ENCODE data around the gene HOPX. TPM values are rescaled to one million over a fixed set of nuclear protein-coding genes. Genes with fewer than 3 reads are reported as not detected.

Gene HOPX
- total RNA-seq, 1 donor, result 0.36 TPM

DNA sequence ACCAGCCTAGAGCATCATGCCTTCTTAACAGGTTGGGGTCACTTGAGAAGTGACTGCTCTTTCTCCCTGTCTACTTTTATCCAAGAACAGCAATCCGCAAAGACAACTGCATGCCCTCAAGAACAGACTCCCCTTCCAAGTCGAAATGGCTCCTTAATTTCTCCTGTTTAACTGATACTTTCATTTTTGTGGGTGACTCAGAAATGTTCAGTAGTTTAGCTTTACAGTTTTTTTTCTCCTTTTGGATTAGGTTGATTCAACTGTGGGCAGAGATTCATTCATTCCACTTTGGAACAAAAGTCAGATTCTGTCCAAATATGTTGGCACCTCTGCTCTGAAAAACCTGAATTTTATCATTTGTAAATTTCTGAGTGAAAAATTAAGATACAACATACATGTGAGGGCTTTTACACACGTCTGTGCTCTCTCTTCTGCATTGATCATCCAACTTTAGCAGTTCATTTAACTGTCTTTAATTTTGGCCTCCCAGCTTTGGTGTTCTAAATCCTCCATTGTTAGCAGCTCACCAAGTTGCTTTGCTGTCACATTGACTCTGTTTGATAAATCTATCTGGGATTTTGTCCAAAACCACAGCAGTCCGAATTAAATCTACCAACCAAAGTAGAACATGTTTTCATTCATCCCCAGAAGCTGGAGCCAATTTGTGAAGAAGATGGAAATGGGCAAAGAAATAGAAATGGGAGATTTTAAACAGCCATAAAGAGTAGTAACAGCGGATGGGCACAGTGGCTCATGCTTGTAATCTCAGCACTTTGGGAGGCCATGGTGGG is 50.0 kb downstream of the HOPX start:
- H3K4me3 ChIP-seq (ENCODE audit: low read depth, low read length), result no peak overlapping the region
- DNase-seq (ENCODE audit: low read depth), result peak; percentile 86
- TF ChIP-seq, protein P1, sequence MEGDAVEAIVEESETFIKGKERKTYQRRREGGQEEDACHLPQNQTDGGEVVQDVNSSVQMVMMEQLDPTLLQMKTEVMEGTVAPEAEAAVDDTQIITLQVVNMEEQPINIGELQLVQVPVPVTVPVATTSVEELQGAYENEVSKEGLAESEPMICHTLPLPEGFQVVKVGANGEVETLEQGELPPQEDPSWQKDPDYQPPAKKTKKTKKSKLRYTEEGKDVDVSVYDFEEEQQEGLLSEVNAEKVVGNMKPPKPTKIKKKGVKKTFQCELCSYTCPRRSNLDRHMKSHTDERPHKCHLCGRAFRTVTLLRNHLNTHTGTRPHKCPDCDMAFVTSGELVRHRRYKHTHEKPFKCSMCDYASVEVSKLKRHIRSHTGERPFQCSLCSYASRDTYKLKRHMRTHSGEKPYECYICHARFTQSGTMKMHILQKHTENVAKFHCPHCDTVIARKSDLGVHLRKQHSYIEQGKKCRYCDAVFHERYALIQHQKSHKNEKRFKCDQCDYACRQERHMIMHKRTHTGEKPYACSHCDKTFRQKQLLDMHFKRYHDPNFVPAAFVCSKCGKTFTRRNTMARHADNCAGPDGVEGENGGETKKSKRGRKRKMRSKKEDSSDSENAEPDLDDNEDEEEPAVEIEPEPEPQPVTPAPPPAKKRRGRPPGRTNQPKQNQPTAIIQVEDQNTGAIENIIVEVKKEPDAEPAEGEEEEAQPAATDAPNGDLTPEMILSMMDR (IDR thresholded peaks at IDR 0.05; ENCODE audit: insufficient read depth, low read length), result no peak

DNA sequence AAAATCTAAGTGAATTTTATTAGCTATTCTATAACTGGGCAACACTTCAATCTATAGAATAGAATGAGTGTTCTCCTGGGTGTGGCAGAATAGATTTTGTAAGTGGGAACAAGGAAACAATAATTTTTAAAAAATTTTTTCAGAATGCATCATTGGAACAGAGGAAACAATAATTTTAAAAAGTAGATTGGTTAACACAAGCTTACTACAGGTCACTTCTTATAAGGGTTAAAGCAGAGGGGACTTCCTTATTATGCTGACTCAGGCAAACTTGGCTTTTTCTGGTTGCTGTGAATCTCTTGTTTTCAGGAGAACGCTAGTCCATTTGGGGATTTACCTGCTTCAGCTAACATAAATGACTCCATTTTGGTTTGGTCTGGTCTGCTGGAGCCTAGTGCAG is 52.5 kb downstream of the HOPX start:
- TF ChIP-seq, protein P1 (IDR thresholded peaks at IDR 0.05; ENCODE audit: insufficient read depth, low read length), result no peak
- DNase-seq (ENCODE audit: low read depth), result no peak

DNA sequence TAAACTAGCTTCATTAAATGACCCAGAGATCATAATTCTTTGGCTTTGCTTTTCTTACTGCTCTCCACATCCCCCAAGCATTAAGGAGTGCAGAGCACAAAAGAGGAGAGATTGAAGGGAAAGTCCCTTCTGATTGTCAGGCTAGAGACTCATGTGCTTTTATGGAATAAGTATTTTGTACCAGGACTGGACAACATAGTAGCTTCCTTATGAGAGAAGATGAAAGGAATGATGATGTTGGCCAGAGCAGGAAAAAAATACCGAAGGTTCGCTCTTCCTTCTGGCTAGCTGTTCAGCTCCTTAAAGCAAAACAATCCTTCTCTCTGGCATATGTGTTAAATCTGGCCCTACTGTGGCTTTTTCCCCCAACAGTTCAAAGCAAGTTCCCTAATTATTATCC is 53.1 kb downstream of the HOPX start:
- TF ChIP-seq, protein P1 (IDR thresholded peaks at IDR 0.05; ENCODE audit: insufficient read depth, low read length), result no peak
- H3K4me3 ChIP-seq (ENCODE audit: low read depth, low read length), result no peak overlapping the region
- no peak for DNase-seq (ENCODE audit: low read depth)

More for the DNA sequence above, 52.5 kb downstream of the HOPX start:
- no peak overlapping the region for H3K4me3 ChIP-seq (ENCODE audit: low read depth, low read length)

DNA sequence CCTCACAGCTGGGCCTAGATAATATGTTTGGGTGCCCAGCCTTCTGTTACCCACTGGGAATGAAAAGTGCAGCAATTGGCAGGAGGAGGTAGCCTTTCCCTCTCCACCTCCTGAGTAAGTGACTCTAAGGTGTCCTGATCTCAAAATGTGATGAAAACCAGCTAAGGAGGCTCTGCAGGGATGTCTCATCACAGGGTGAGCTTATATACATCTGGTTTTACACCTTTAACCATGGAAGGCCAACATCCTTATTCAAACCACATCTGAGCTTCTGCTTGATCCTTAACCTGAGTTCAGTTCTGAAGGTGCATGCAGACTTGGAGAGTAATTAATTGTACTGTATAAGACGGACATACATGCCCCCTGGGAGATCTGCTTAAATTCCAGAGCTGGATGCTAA is 53.7 kb downstream of the HOPX start:
- no peak overlapping the region for H3K4me3 ChIP-seq (ENCODE audit: low read depth, low read length)
- DNase-seq (ENCODE audit: low read depth), result no peak
- TF ChIP-seq, protein P1 (IDR thresholded peaks at IDR 0.05; ENCODE audit: insufficient read depth, low read length), result no peak

DNA sequence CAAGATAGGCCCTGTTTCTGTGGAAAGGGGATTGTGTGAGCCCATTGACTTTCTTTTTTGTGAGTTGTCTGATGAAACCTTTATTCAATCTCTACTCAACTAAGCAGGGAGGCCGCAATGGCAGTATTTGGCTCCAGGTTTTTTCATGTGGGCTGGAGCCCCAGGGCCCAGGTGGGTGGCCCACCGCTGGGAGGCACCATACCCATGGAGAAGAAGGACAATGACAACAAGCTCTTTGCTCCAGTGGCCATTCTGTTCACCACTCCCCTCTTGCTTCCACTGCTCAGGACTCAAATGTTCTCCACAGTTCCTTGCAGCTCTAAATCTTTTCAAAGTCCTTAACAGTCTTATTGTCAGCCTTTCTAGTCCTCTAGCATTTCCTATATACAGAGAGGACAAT is 54.1 kb downstream of the HOPX start:
- DNase-seq (ENCODE audit: low read depth), result no peak
- no peak overlapping the region for H3K4me3 ChIP-seq (ENCODE audit: low read depth, low read length)
- TF ChIP-seq, protein P1 (IDR thresholded peaks at IDR 0.05; ENCODE audit: insufficient read depth, low read length), result no peak

DNA sequence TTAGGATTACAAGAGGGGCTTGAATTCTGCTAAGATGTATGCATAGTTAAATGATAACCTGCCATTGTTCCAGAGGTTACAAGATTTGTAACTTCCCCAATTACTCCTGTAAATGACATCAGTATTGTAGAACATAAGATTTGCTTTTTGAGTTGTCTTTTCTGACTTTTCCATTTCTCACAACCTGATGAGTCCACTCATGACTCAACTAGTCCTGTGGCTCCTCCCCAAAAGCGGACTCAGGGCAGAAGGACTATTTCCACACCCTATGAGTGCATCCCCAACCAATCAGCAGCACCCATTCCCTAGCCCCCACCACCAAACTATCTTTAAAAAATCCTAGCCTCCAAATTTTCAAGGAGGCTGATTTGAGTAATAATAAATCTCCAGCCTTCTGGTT is 54.7 kb downstream of the HOPX start:
- DNase-seq (ENCODE audit: low read depth), result no peak
- TF ChIP-seq, protein P1 (IDR thresholded peaks at IDR 0.05; ENCODE audit: insufficient read depth, low read length), result no peak
- H3K4me3 ChIP-seq (ENCODE audit: low read depth, low read length), result no peak overlapping the region

DNA sequence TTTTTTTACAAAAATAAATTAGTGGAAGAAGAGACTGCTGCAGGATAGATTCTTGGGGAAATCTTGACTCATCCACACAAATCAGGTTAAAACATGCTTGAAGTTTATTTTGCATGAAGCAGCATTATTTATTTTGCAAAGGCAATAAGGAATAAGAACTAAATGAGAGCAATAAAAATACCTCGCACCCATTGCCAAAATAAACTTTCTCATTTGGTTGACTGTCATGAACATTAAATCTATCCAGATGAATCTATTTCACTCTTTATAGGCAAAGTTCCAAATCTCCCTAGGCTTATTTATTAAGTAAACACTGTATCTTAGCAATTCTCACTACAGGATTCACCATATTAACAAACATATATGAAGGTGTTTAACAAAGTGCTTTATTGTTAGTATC is 58.9 kb downstream of the HOPX start:
- TF ChIP-seq, protein P1 (IDR thresholded peaks at IDR 0.05; ENCODE audit: insufficient read depth, low read length), result no peak
- no peak overlapping the region for H3K4me3 ChIP-seq (ENCODE audit: low read depth, low read length)
- no peak for DNase-seq (ENCODE audit: low read depth)

Data from fibroblast of the aortic adventitia (primary cell).